Measurements from ENCODE around the gene IFT88.

GRCh38 chr13:20571676-20572075, 4.7 kb downstream of the IFT88 start:
- TF ChIP-seq, protein P1, sequence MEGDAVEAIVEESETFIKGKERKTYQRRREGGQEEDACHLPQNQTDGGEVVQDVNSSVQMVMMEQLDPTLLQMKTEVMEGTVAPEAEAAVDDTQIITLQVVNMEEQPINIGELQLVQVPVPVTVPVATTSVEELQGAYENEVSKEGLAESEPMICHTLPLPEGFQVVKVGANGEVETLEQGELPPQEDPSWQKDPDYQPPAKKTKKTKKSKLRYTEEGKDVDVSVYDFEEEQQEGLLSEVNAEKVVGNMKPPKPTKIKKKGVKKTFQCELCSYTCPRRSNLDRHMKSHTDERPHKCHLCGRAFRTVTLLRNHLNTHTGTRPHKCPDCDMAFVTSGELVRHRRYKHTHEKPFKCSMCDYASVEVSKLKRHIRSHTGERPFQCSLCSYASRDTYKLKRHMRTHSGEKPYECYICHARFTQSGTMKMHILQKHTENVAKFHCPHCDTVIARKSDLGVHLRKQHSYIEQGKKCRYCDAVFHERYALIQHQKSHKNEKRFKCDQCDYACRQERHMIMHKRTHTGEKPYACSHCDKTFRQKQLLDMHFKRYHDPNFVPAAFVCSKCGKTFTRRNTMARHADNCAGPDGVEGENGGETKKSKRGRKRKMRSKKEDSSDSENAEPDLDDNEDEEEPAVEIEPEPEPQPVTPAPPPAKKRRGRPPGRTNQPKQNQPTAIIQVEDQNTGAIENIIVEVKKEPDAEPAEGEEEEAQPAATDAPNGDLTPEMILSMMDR (IDR thresholded peaks at IDR 0.05; ENCODE audit: low read depth, low read length, missing input control) = no peak
- TF ChIP-seq REST (IDR thresholded peaks at IDR 0.05) (no peak), YY1 (IDR thresholded peaks at IDR 0.05) (no peak), JUND (IDR thresholded peaks at IDR 0.05) (no peak), FOXA2 (IDR thresholded peaks at IDR 0.05) (no peak), RAD21 (IDR thresholded peaks at IDR 0.05) (no peak), ATF3 (IDR thresholded peaks at IDR 0.05) (no peak), EGR1 (IDR thresholded peaks at IDR 0.05; ENCODE audit: low read depth in 2 of 2) (no peak), TAF1 (conservative IDR thresholded peaks at IDR 0.05) (no peak), SP1 (IDR thresholded peaks at IDR 0.05) (no peak), HNF4A (conservative IDR thresholded peaks at IDR 0.05) (no peak)
- TF ChIP-seq, protein P2, sequence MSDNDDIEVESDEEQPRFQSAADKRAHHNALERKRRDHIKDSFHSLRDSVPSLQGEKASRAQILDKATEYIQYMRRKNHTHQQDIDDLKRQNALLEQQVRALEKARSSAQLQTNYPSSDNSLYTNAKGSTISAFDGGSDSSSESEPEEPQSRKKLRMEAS (IDR thresholded peaks at IDR 0.05) = no peak

Measured in liver (tissue), 3 donors.